ENCODE data around the gene MRPL51. TPM values are rescaled to one million over a fixed set of nuclear protein-coding genes. Genes with fewer than 3 reads are reported as not detected.
"Not testable (repeated sequence)": the region's sequence is repeated elsewhere in the genome, so short reads cannot be mapped to it uniquely, and the experiment has no call there.

Gene MRPL51
- total RNA-seq, 3 donors from 2014 or later (not counting 1 experiment from before 2014, with no cell fraction given): 32.8 to 48.3 (median 45.4) TPM

GRCh38 chr12:6469609-6470374 is 23.3 kb downstream of the MRPL51 start:
- H3K27ac ChIP-seq (ENCODE audit: low read length): peak overlapping the region; percentile 94
- WGBS (ENCODE audit: insufficient coverage): 22% methylated on average over 13 of the region's 16 CpGs
- TF ChIP-seq CTCF (IDR thresholded peaks at IDR 0.05): no peak
- peaks cover 17% of the 10 kb centered on the region for H3K36me3 ChIP-seq (ENCODE audit: control insufficient read depth, insufficient read depth, low read length)
- H3K4me1 ChIP-seq (ENCODE audit: control insufficient read depth, insufficient read depth, low read length): peaks cover 30% of the 10 kb centered on the region
- intact Hi-C loops (cut with micrococcal nuclease): loop anchor here (1.0 to 2.0 kb wide), 3 partner anchors 17 to 65 kb away; partner anchors contain the start of genes GAPDH, NCAPD2 and TAPBPL
- no peak for DNase-seq
- peak overlapping the region; percentile 94 for H3K4me3 ChIP-seq (ENCODE audit: low read length)
- Mint-ChIP-seq H3K27ac (peak overlapping the region; percentile 95 to 97), H3K4me1 (peaks cover 43 to 56% of the 10 kb centered on the region in 2 donors), H3K9me3 (no peaks in the 10 kb centered on the region), H3K36me3 (peaks cover 7% of the 10 kb centered on the region), H3K27me3 (ENCODE audit: low read depth in 2 of 2) (no peaks in the 10 kb centered on the region), H3K4me3 (peak overlapping the region; percentile 93)
- no peaks in the 10 kb centered on the region for H3K9me3 ChIP-seq (ENCODE audit: control insufficient read depth, insufficient read depth, low read length)
- H3K27me3 ChIP-seq (ENCODE audit: control insufficient read depth, insufficient read depth, low read length): no peaks in the 10 kb centered on the region
- no peak for ATAC-seq

GRCh38 chr12:6469092-6469491 is 24.0 kb downstream of the MRPL51 start:
- H3K9me3 Mint-ChIP-seq: no peaks in the 10 kb centered on the region
- Histone ChIP-seq H3K4me3 (ENCODE audit: low read length) (no peak overlapping the region), H3K4me1 (ENCODE audit: control insufficient read depth, insufficient read depth, low read length) (peaks cover 37% of the 10 kb centered on the region), H3K9me3 (ENCODE audit: control insufficient read depth, insufficient read depth, low read length) (no peaks in the 10 kb centered on the region), H3K27ac (ENCODE audit: low read length) (no peak overlapping the region), H3K36me3 (ENCODE audit: control insufficient read depth, insufficient read depth, low read length) (peaks cover 24% of the 10 kb centered on the region), H3K27me3 (ENCODE audit: control insufficient read depth, insufficient read depth, low read length) (no peaks in the 10 kb centered on the region)
- ATAC-seq (no peak), DNase-seq (peak in 1 of 2 donors; percentile 35)
- H3K27me3 Mint-ChIP-seq (ENCODE audit: low read depth in 2 of 2): no peaks in the 10 kb centered on the region
- WGBS (ENCODE audit: insufficient coverage): 51% methylated on average over 6 of the region's 6 CpGs
- peaks cover 50 to 63% of the 10 kb centered on the region in 2 donors for H3K4me1 Mint-ChIP-seq
- H3K4me3 Mint-ChIP-seq: peak overlapping the region; percentile 93
- peak overlapping the region; percentile 95 to 97 for H3K27ac Mint-ChIP-seq
- no peak for TF ChIP-seq CTCF (IDR thresholded peaks at IDR 0.05)
- intact Hi-C loops (cut with micrococcal nuclease): no loop called here
- H3K36me3 Mint-ChIP-seq: peaks cover 7% of the 10 kb centered on the region

- Mint-ChIP-seq H3K4me1 (peaks cover 59 to 72% of the 10 kb centered on the region in 2 donors), H3K27ac (peak overlapping the region; percentile 95 to 97), H3K4me3 (peak overlapping the region; percentile 57), H3K36me3 (peaks cover 7% of the 10 kb centered on the region), H3K9me3 (no peaks in the 10 kb centered on the region), H3K27me3 (ENCODE audit: low read depth in 2 of 2) (no peaks in the 10 kb centered on the region)
- ATAC-seq (no peak), DNase-seq (no peak)
- peaks cover 33% of the 10 kb centered on the region for H3K36me3 ChIP-seq (ENCODE audit: control insufficient read depth, insufficient read depth, low read length)
- no peak overlapping the region for H3K27ac ChIP-seq (ENCODE audit: low read length)
- no peak overlapping the region for H3K4me3 ChIP-seq (ENCODE audit: low read length)
- intact Hi-C loops (cut with micrococcal nuclease): no loop called here
- H3K27me3 ChIP-seq (ENCODE audit: control insufficient read depth, insufficient read depth, low read length): no peaks in the 10 kb centered on the region
- H3K9me3 ChIP-seq (ENCODE audit: control insufficient read depth, insufficient read depth, low read length): no peaks in the 10 kb centered on the region
- peaks cover 45% of the 10 kb centered on the region for H3K4me1 ChIP-seq (ENCODE audit: control insufficient read depth, insufficient read depth, low read length)
- TF ChIP-seq CTCF (IDR thresholded peaks at IDR 0.05): no peak
Observed at GRCh38 chr12:6468283-6468575, 24.8 kb downstream of the MRPL51 start.

GRCh38 chr12:6467571-6468282 is 25.3 kb downstream of the MRPL51 start:
- H3K27me3 ChIP-seq (ENCODE audit: control insufficient read depth, insufficient read depth, low read length); intact Hi-C loops (cut with micrococcal nuclease); H3K4me3 ChIP-seq (ENCODE audit: low read length); H3K27me3 Mint-ChIP-seq (ENCODE audit: low read depth in 2 of 2); H3K36me3 Mint-ChIP-seq; H3K9me3 ChIP-seq (ENCODE audit: control insufficient read depth, insufficient read depth, low read length); H3K9me3 Mint-ChIP-seq; H3K27ac ChIP-seq (ENCODE audit: low read length); DNase-seq; ATAC-seq: not testable (repeated sequence)
- WGBS (ENCODE audit: insufficient coverage): 92% methylated on average over 9 of the region's 9 CpGs
- H3K4me1 ChIP-seq (ENCODE audit: control insufficient read depth, insufficient read depth, low read length): peaks cover 50% of the 10 kb centered on the region
- H3K36me3 ChIP-seq (ENCODE audit: control insufficient read depth, insufficient read depth, low read length): peaks cover 37% of the 10 kb centered on the region
- peak overlapping the region; percentile 57 for H3K4me3 Mint-ChIP-seq
- peak overlapping the region; percentile 95 to 97 for H3K27ac Mint-ChIP-seq
- peaks cover 64 to 77% of the 10 kb centered on the region in 2 donors for H3K4me1 Mint-ChIP-seq

- intact Hi-C loops (cut with micrococcal nuclease); H3K27ac ChIP-seq (ENCODE audit: low read length); H3K4me3 Mint-ChIP-seq; H3K27me3 Mint-ChIP-seq (ENCODE audit: low read depth in 2 of 2); H3K27me3 ChIP-seq (ENCODE audit: control insufficient read depth, insufficient read depth, low read length); H3K9me3 ChIP-seq (ENCODE audit: control insufficient read depth, insufficient read depth, low read length); H3K9me3 Mint-ChIP-seq; H3K4me3 ChIP-seq (ENCODE audit: low read length); ATAC-seq; H3K36me3 Mint-ChIP-seq: not testable (repeated sequence)
- whole genome bisulfite sequencing (ENCODE audit: insufficient coverage): 91% methylated on average over 4 of the region's 4 CpGs
- Histone ChIP-seq H3K36me3 (ENCODE audit: control insufficient read depth, insufficient read depth, low read length) (peaks cover 40% of the 10 kb centered on the region), H3K4me1 (ENCODE audit: control insufficient read depth, insufficient read depth, low read length) (peaks cover 60% of the 10 kb centered on the region)
- H3K4me1 Mint-ChIP-seq: peaks cover 73 to 87% of the 10 kb centered on the region in 2 donors
- DNase-seq: peak in 1 of 2 donors; percentile 9
- H3K27ac Mint-ChIP-seq: peak overlapping the region; percentile 95 to 97
Observed at GRCh38 chr12:6466751-6467150, 26.3 kb downstream of the MRPL51 start.
